Measurements from ENCODE around the gene MINDY2.

GRCh38 chr15:58856086-58856485, 85.0 kb downstream of the MINDY2 start:
- TF ChIP-seq FOXP2 (optimal IDR thresholded peaks at IDR 0.05; ENCODE audit: borderline replicate concordance, extremely low read depth, extremely low read length, insufficient read depth) (no peak), POLR2AphosphoS5 (IDR thresholded peaks at IDR 0.05; ENCODE audit: low read depth, low read length) (no peak)

Data from PFSK-1 (cell line).